Measurements from ENCODE around the gene CSTA.
A peak's percentile ranks its signal among the peaks of the same experiment; 100 is the strongest.

CSTA gene

DNA sequence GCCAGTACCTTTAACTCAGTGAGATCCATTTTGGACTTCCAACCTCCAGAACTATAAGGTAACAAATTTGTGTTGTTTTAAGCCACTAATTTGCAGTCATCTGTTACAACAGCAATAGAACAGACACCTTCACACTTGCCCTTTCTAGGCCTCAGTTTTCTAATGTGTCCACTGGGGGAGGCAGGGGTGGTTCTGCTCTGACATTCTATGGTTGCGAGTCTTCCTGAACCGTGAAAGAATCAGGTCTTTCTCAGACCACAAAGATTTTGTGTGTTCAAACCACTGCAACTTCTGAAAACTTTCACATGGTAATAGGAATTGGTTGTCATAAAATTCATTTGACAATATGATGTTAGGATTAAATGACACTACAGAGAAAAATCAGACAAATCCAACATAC is 26.8 kb upstream of the CSTA start:
- no peak for TF ChIP-seq CTCF (IDR thresholded peaks at IDR 0.05; ENCODE audit: borderline replicate concordance, control extremely low read depth, extremely low read depth, insufficient read depth, missing control alignments)
- in situ Hi-C loops (cut with MboI; ENCODE audit: low sequenced_read_pairs, unreplicated experiment), result no loop called here
- DNase-seq (ENCODE audit: low spot score), result peak; percentile 62

- no peak for DNase-seq (ENCODE audit: low spot score)
- in situ Hi-C loops (cut with MboI; ENCODE audit: low sequenced_read_pairs, unreplicated experiment), result no loop called here
- TF ChIP-seq CTCF (IDR thresholded peaks at IDR 0.05; ENCODE audit: borderline replicate concordance, control extremely low read depth, extremely low read depth, insufficient read depth, missing control alignments), result no peak
Measured at GRCh38 chr3:122299215-122299614, 25.8 kb upstream of the CSTA start.

GRCh38 chr3:122299872-122300460 is 25.1 kb upstream of the CSTA start:
- in situ Hi-C loops (cut with MboI; ENCODE audit: low sequenced_read_pairs, unreplicated experiment), result no loop called here
- DNase-seq (ENCODE audit: low spot score), result no peak

DNA sequence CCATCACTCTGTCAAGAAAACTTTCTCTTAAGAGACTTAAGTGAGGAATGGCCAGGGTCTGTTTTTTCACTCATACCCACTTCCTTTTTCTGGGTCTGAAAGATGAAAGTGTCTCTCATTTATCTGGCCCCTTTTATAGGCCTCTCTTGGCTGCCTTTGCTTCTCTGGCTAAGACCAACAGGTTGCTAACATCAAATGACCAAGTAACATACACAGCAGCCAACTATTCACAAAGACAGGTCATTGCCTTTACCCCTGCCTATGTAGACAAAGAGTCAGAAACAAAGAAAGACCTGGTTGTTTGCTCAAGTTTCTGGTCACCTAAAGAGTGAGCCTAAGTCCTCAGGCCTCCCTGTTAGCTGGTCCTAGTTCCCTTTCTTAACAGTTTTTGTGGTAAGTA is 24.0 kb upstream of the CSTA start:
- in situ Hi-C loops (cut with MboI; ENCODE audit: low sequenced_read_pairs, unreplicated experiment), result no loop called here

More at GRCh38 chr3:122299872-122300460, 25.1 kb upstream of the CSTA start:
- no peak for TF ChIP-seq CTCF (IDR thresholded peaks at IDR 0.05; ENCODE audit: borderline replicate concordance, control extremely low read depth, extremely low read depth, insufficient read depth, missing control alignments)

GRCh38 chr3:122305818-122306621 is 19.0 kb upstream of the CSTA start:
- in situ Hi-C loops (cut with MboI; ENCODE audit: low sequenced_read_pairs, unreplicated experiment), result no loop called here
- peak; percentile 30 for TF ChIP-seq CTCF (IDR thresholded peaks at IDR 0.05; ENCODE audit: borderline replicate concordance, control extremely low read depth, extremely low read depth, insufficient read depth, missing control alignments)
- no peak for DNase-seq (ENCODE audit: low spot score)

More for the DNA sequence above, 24.0 kb upstream of the CSTA start:
- no peak for TF ChIP-seq CTCF (IDR thresholded peaks at IDR 0.05; ENCODE audit: borderline replicate concordance, control extremely low read depth, extremely low read depth, insufficient read depth, missing control alignments)
- DNase-seq (ENCODE audit: low spot score), result peak; percentile 35

DNA sequence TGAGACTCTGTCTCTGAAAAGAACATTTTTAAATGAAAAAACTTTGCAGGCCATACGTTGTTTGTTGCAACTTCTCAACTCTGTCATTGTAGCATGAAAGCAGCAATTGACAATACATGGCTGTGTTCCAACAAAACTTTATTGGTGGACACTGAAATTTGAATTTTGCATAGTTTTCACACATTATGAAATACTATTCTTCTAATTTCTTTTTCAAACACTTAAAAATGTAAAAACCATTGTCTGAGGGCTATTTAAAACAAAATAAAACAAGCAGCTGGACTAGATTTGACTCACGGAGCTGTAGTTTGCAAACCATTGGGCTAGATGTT is 18.5 kb upstream of the CSTA start:
- DNase-seq (ENCODE audit: low spot score), result no peak
- no peak for TF ChIP-seq CTCF (IDR thresholded peaks at IDR 0.05; ENCODE audit: borderline replicate concordance, control extremely low read depth, extremely low read depth, insufficient read depth, missing control alignments)
- in situ Hi-C loops (cut with MboI; ENCODE audit: low sequenced_read_pairs, unreplicated experiment), result no loop called here
